ENCODE data around the gene SFXN3. TPM values are rescaled to one million over a fixed set of nuclear protein-coding genes. Genes with fewer than 3 reads are reported as not detected.

SFXN3 gene
- total and polyA plus RNA-seq, 2 of the 13 experiments (the other 11 are each of a cell fraction or from before 2014, with no cell fraction given): 16.8 to 71.5 TPM

DNA sequence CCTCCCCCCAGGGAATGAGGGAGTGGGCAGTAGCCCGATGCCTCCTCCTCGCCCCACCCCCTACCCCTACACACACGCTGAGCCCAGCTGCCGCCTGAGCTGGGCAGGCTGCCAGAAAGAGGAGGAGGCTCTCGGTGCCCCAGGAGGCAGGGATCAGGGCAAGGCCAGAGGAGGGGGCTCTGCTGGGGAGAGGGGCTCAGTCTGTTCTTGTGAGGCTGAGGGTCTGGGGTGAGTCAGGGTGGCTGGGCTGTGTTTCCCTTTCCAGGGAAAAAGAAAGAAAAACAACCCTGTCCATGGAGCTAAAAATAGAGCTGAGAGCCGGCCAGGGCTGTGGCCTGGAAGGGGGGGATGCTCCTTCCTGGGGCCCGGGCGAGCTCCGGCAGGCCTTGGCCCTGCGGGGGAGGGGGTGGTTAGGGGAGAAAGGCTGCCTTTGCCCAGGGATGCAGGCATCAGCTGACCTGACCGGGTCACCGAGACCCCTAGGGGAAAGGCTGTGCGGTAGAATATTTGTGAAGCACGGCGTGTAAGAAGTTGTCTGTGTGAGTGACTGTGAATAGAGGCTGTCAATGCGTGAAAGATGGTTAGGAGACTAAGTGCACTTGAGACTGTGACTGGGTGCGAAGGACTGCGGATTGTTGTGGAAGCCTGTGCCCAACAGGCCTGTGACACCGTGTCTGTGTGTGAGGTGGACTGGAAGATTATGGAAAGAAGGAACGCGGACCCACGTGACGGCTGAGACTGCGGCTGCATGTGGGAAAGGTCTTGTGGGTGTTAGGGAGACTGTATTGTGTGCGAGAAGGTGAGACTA is 32.6 kb upstream of the SFXN3 start (continued):
- TF ChIP-seq DMTF1 (CRISPR knock-in tag; IDR thresholded peaks at IDR 0.05) (no peak), ATAD3A (CRISPR knock-in tag; IDR thresholded peaks at IDR 0.05) (no peak), HDAC2 (CRISPR knock-in tag; IDR thresholded peaks at IDR 0.05) (no peak), FOXP1 (IDR thresholded peaks at IDR 0.05) (no peak), FOXP1 (CRISPR knock-in tag; IDR thresholded peaks at IDR 0.05) (no peak), BRCA1 (CRISPR knock-in tag; IDR thresholded peaks at IDR 0.05) (0 out of 2 replicates have a peak, but pooled peaks have one; percentile 53), SMAD3 (CRISPR knock-in tag; IDR thresholded peaks at IDR 0.05) (no peak), TRIM24 (CRISPR knock-in tag; IDR thresholded peaks at IDR 0.05) (no peak), NAIF1 (CRISPR knock-in tag; IDR thresholded peaks at IDR 0.05; ENCODE audit: borderline replicate concordance) (no peak), TMF1 (CRISPR knock-in tag; IDR thresholded peaks at IDR 0.05; ENCODE audit: low read depth) (no peak), NRL (CRISPR knock-in tag; IDR thresholded peaks at IDR 0.05; ENCODE audit: borderline replicate concordance) (no peak), FOXJ3 (CRISPR knock-in tag; IDR thresholded peaks at IDR 0.05; ENCODE audit: borderline replicate concordance) (no peak), ZNF776 (CRISPR knock-in tag; IDR thresholded peaks at IDR 0.05) (no peak), AHDC1 (CRISPR knock-in tag; IDR thresholded peaks at IDR 0.05; ENCODE audit: borderline replicate concordance) (0 out of 2 replicates have a peak, but pooled peaks have one; percentile 8)
- TF ChIP-seq, protein P1, sequence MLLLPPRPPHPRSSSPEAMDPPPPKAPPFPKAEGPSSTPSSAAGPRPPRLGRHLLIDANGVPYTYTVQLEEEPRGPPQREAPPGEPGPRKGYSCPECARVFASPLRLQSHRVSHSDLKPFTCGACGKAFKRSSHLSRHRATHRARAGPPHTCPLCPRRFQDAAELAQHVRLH (CRISPR knock-in tag; IDR thresholded peaks at IDR 0.05; ENCODE audit: borderline replicate concordance, low read depth): no peak
- TF ChIP-seq, protein P2, sequence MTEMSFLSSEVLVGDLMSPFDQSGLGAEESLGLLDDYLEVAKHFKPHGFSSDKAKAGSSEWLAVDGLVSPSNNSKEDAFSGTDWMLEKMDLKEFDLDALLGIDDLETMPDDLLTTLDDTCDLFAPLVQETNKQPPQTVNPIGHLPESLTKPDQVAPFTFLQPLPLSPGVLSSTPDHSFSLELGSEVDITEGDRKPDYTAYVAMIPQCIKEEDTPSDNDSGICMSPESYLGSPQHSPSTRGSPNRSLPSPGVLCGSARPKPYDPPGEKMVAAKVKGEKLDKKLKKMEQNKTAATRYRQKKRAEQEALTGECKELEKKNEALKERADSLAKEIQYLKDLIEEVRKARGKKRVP (CRISPR knock-in tag; IDR thresholded peaks at IDR 0.05): no peak
- TF ChIP-seq, protein P3, sequence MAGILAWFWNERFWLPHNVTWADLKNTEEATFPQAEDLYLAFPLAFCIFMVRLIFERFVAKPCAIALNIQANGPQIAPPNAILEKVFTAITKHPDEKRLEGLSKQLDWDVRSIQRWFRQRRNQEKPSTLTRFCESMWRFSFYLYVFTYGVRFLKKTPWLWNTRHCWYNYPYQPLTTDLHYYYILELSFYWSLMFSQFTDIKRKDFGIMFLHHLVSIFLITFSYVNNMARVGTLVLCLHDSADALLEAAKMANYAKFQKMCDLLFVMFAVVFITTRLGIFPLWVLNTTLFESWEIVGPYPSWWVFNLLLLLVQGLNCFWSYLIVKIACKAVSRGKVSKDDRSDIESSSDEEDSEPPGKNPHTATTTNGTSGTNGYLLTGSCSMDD (CRISPR knock-in tag; IDR thresholded peaks at IDR 0.05): no peak
- TF ChIP-seq, protein P4, sequence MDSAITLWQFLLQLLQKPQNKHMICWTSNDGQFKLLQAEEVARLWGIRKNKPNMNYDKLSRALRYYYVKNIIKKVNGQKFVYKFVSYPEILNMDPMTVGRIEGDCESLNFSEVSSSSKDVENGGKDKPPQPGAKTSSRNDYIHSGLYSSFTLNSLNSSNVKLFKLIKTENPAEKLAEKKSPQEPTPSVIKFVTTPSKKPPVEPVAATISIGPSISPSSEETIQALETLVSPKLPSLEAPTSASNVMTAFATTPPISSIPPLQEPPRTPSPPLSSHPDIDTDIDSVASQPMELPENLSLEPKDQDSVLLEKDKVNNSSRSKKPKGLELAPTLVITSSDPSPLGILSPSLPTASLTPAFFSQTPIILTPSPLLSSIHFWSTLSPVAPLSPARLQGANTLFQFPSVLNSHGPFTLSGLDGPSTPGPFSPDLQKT (CRISPR knock-in tag; IDR thresholded peaks at IDR 0.05; ENCODE audit: borderline replicate concordance): no peak
